Measurements from ENCODE around the gene KCNT2. TPM values are rescaled to one million over a fixed set of nuclear protein-coding genes. Genes with fewer than 3 reads are reported as not detected.

The KCNT2 gene
- total RNA-seq, 1 donor from 2014 or later: 29.8 TPM

- Histone ChIP-seq H4K20me1 (ENCODE audit: low read depth) (no peaks in the 10 kb centered on the region), H3K4me3 (no peak overlapping the region), H3K4me2 (no peak overlapping the region), H3K9ac (no peak overlapping the region), H3K4me1 (no peaks in the 10 kb centered on the region), H3K36me3 (peaks cover 1% of the 10 kb centered on the region), H3K9me3 (ENCODE audit: low read depth) (no peaks in the 10 kb centered on the region), H3K79me2 (ENCODE audit: low read depth) (no peaks in the 10 kb centered on the region), H3K27ac (no peak overlapping the region), H3K27me3 (no peaks in the 10 kb centered on the region), H3F3A (ENCODE audit: low read depth) (no peaks in the 10 kb centered on the region), H2AFZ (replicated peaks) (no peak overlapping the region)
- no peaks in the 10 kb centered on the region for H3K9me3 Mint-ChIP-seq
- H3K4me3 Mint-ChIP-seq: no peak overlapping the region
- H3K27ac Mint-ChIP-seq: no peak overlapping the region
- peaks cover 4% of the 10 kb centered on the region for H3K4me1 Mint-ChIP-seq
- no peak for DNase-seq (ENCODE audit: low spot score)
- peaks cover 9% of the 10 kb centered on the region for H3K36me3 Mint-ChIP-seq
- H3K27me3 Mint-ChIP-seq (ENCODE audit: insufficient read depth, low read depth): no peaks in the 10 kb centered on the region
- TF ChIP-seq EZH2 (IDR thresholded peaks at IDR 0.05) (no peak), EZH2phosphoT487 (IDR thresholded peaks at IDR 0.05) (no peak), CTCF (IDR thresholded peaks at IDR 0.05) (no peak)
Measured at GRCh38 chr1:196486346-196486745, 121.9 kb downstream of the KCNT2 start.

GRCh38 chr1:196481616-196482015 is 126.6 kb downstream of the KCNT2 start:
- Histone ChIP-seq H3K27ac (no peak overlapping the region), H3K4me2 (no peak overlapping the region), H3K79me2 (ENCODE audit: low read depth) (no peaks in the 10 kb centered on the region), H2AFZ (replicated peaks) (no peak overlapping the region), H3K9me3 (ENCODE audit: low read depth) (no peaks in the 10 kb centered on the region), H3K9ac (no peak overlapping the region), H3F3A (ENCODE audit: low read depth) (no peaks in the 10 kb centered on the region), H3K36me3 (peaks cover 19% of the 10 kb centered on the region), H3K27me3 (no peaks in the 10 kb centered on the region), H4K20me1 (ENCODE audit: low read depth) (no peaks in the 10 kb centered on the region), H3K4me1 (no peaks in the 10 kb centered on the region), H3K4me3 (no peak overlapping the region)
- TF ChIP-seq EZH2 (IDR thresholded peaks at IDR 0.05): no peak
- TF ChIP-seq EZH2phosphoT487 (IDR thresholded peaks at IDR 0.05): no peak
- no peak for TF ChIP-seq CTCF (IDR thresholded peaks at IDR 0.05)
- DNase-seq (ENCODE audit: low spot score): no peak
- H3K36me3 Mint-ChIP-seq: peaks cover 11% of the 10 kb centered on the region
- H3K27ac Mint-ChIP-seq: peak overlapping the region; percentile 79
- H3K4me1 Mint-ChIP-seq: no peaks in the 10 kb centered on the region
- H3K9me3 Mint-ChIP-seq: no peaks in the 10 kb centered on the region
- no peak overlapping the region for H3K4me3 Mint-ChIP-seq
- no peaks in the 10 kb centered on the region for H3K27me3 Mint-ChIP-seq (ENCODE audit: insufficient read depth, low read depth)

- Mint-ChIP-seq H3K36me3 (peaks cover 5% of the 10 kb centered on the region), H3K9me3 (no peaks in the 10 kb centered on the region), H3K27me3 (ENCODE audit: insufficient read depth, low read depth) (no peaks in the 10 kb centered on the region), H3K27ac (no peak overlapping the region), H3K4me3 (no peak overlapping the region), H3K4me1 (no peaks in the 10 kb centered on the region)
- no peak for TF ChIP-seq EZH2phosphoT487 (IDR thresholded peaks at IDR 0.05)
- no peak for TF ChIP-seq EZH2 (IDR thresholded peaks at IDR 0.05)
- TF ChIP-seq CTCF (IDR thresholded peaks at IDR 0.05): no peak
- no peak for DNase-seq (ENCODE audit: low spot score)
- H3K4me3 ChIP-seq: no peak overlapping the region
- no peak overlapping the region for H3K4me2 ChIP-seq
- H3K79me2 ChIP-seq (ENCODE audit: low read depth): no peaks in the 10 kb centered on the region
- H3K27me3 ChIP-seq: no peaks in the 10 kb centered on the region
- no peaks in the 10 kb centered on the region for H3K9me3 ChIP-seq (ENCODE audit: low read depth)
- no peak overlapping the region for H3K27ac ChIP-seq
- peaks cover 19% of the 10 kb centered on the region for H3K36me3 ChIP-seq
- no peaks in the 10 kb centered on the region for H3F3A ChIP-seq (ENCODE audit: low read depth)
- no peaks in the 10 kb centered on the region for H3K4me1 ChIP-seq
- no peak overlapping the region for H3K9ac ChIP-seq
- no peaks in the 10 kb centered on the region for H4K20me1 ChIP-seq (ENCODE audit: low read depth)
- no peak overlapping the region for H2AFZ ChIP-seq (replicated peaks)
Measured at GRCh38 chr1:196477262-196477661, 131.0 kb downstream of the KCNT2 start.

All from neural progenitor cell (in vitro differentiated cells).